Measurements from ENCODE around the gene ZKSCAN5. TPM values are rescaled to one million over a fixed set of nuclear protein-coding genes. Genes with fewer than 3 reads are reported as not detected.

Gene ZKSCAN5
- total RNA-seq, 2 donors from 2014 or later, result 14.9 to 18.2 TPM

Other genes starting within 250 kb of the ZKSCAN5 start
- not detected for gene MYH16, start 231.8 kb upstream of the ZKSCAN5 start, total RNA-seq
- 100 to 1,000 TPM; 150 to 154 TPM for gene ARPC1A, start 178.8 kb upstream of the ZKSCAN5 start, total RNA-seq
- gene ARPC1B, start 129.9 kb upstream of the ZKSCAN5 start, total RNA-seq, result 10 to 100 TPM; 53.3 to 73.9 TPM
- 100 to 1,000 TPM; 147 to 165 TPM for gene PDAP1, start 96.1 kb upstream of the ZKSCAN5 start, total RNA-seq
- 100 to 1,000 TPM; 102 to 117 TPM for gene BUD31, start 95.7 kb upstream of the ZKSCAN5 start, total RNA-seq
- gene PTCD1, start 65.9 kb upstream of the ZKSCAN5 start, total RNA-seq, result 10 to 100 TPM; 11.9 to 12.5 TPM
- gene CPSF4, start 65.7 kb upstream of the ZKSCAN5 start, total RNA-seq, result 100 to 1,000 TPM in 1 of 2 donors, 10 to 100 TPM in 1; 87.3 to 126 TPM
- gene ATP5MF, start 38.5 kb upstream of the ZKSCAN5 start, total RNA-seq, result 100 to 1,000 TPM; 455 to 472 TPM
- 10 to 100 TPM; 13.7 to 16.5 TPM for gene ZNF789, start 31.8 kb upstream of the ZKSCAN5 start, total RNA-seq
- gene ZNF394, start 4.4 kb upstream of the ZKSCAN5 start, total RNA-seq, result 10 to 100 TPM; 21.0 to 22.0 TPM
- gene FAM200A, start 47.5 kb downstream of the ZKSCAN5 start, total RNA-seq, result 1 to 10 TPM; 7.7 to 8.3 TPM
- 10 to 100 TPM; 57.0 to 58.2 TPM for gene ZNF655, start 54.0 kb downstream of the ZKSCAN5 start, total RNA-seq
- 1 to 10 TPM in 1 of 2 donors, under 1 TPM in 1; 0.26 to 3.2 TPM for gene TMEM225B, start 93.6 kb downstream of the ZKSCAN5 start, total RNA-seq
- 10 to 100 TPM; 22.2 to 23.1 TPM for gene ZSCAN25, start 112.3 kb downstream of the ZKSCAN5 start, total RNA-seq
- gene CYP3A5, start 175.3 kb downstream of the ZKSCAN5 start, total RNA-seq, result under 1 TPM; 0.38 to 0.42 TPM
- gene CYP3A7, start 230.5 kb downstream of the ZKSCAN5 start, total RNA-seq, result not detected

Measured in endodermal cell (in vitro differentiated cells).